H1 (cell line): ENCODE data around the gene MRPL33. TPM values are rescaled to one million over a fixed set of nuclear protein-coding genes. Genes with fewer than 3 reads are reported as not detected.

Experiments used
- YY1 ChIP-seq: IDR thresholded peaks from 2 replicates; pipeline ENCODE4 v1.6.1; 2011; ENCODE audit warnings: low read depth, mild to moderate bottlenecking, low read length
- polyA plus RNA-seq, 7 experiments: library from polyadenylated mRNA; depleted of rRNA in 3 of 7; stranded (reverse) in 5 of 7; unstranded in 2 of 7; fragments of >200 nt in 5 of 7; fragments of 200-250 nt in 2 of 7; gene quantifications; 1 replicate in 5 of 7; 2 replicates in 1 of 7; 4 replicates in 1 of 7; pipeline versions ENCODE4 v1.2.1 to v1.2.3, GENCODE V29; 2011 to 2013; ENCODE audit warnings: missing spikeins in 2 of 7, mixed read lengths in 2 of 7
- total RNA-seq: library from RNA; stranded (reverse); fragmentation: NEBNext Ultra II Directional; extraction: Animal tissue kit (Norgen Biotek cat#: 25700); gene quantifications from 2 replicates; pipeline ENCODE4 v1.2.1, GENCODE V29; 2021

The MRPL33 gene
- total and polyA plus RNA-seq, 2 of the 8 experiments (the other 6 are each of a cell fraction or from before 2014, with no cell fraction given), result 24.3 to 62.9 TPM

- 0 out of 2 replicates have a peak, but pooled peaks have one; percentile 11 for TF ChIP-seq YY1
Observed at GRCh38 chr2:27754138-27754588, 17.4 kb upstream of the MRPL33 start (continued).
